ENCODE results near the gene CKMT2.

GRCh38 chr5:81315830-81316229, 82.7 kb downstream of the CKMT2 start:
- TF ChIP-seq, protein P1, sequence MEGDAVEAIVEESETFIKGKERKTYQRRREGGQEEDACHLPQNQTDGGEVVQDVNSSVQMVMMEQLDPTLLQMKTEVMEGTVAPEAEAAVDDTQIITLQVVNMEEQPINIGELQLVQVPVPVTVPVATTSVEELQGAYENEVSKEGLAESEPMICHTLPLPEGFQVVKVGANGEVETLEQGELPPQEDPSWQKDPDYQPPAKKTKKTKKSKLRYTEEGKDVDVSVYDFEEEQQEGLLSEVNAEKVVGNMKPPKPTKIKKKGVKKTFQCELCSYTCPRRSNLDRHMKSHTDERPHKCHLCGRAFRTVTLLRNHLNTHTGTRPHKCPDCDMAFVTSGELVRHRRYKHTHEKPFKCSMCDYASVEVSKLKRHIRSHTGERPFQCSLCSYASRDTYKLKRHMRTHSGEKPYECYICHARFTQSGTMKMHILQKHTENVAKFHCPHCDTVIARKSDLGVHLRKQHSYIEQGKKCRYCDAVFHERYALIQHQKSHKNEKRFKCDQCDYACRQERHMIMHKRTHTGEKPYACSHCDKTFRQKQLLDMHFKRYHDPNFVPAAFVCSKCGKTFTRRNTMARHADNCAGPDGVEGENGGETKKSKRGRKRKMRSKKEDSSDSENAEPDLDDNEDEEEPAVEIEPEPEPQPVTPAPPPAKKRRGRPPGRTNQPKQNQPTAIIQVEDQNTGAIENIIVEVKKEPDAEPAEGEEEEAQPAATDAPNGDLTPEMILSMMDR (conservative IDR thresholded peaks at IDR 0.05 in 1 of 2, IDR thresholded peaks at IDR 0.05 in 1 of 2; ENCODE audit: low read depth in 1 of 2, low read length in 2 of 2) = no peak
- no peak for TF ChIP-seq EZH2 (IDR thresholded peaks at IDR 0.05; ENCODE audit: low read length, missing control alignments)

Measured in fibroblast of lung (primary cell).